ENCODE results near the gene IFNW1.

- TF ChIP-seq HMGXB4 (CRISPR knock-in tag; IDR thresholded peaks at IDR 0.05; ENCODE audit: borderline replicate concordance in 1 of 2, low read depth in 1 of 2) (no peak), ZSCAN29 (CRISPR knock-in tag; conservative IDR thresholded peaks at IDR 0.05) (no peak), NFAT5 (CRISPR knock-in tag; IDR thresholded peaks at IDR 0.05) (no peak), MXD1 (CRISPR knock-in tag; IDR thresholded peaks at IDR 0.05) (no peak), ELF4 (CRISPR knock-in tag; IDR thresholded peaks at IDR 0.05; ENCODE audit: borderline replicate concordance) (no peak), ZMAT5 (CRISPR knock-in tag; IDR thresholded peaks at IDR 0.05; ENCODE audit: borderline replicate concordance, low read depth) (no peak), POLR2A (IDR thresholded peaks at IDR 0.05; ENCODE audit: insufficient read depth in 1 of 2, low read depth in 2 of 2, low read length in 2 of 2) (no peak), BATF2 (CRISPR knock-in tag; IDR thresholded peaks at IDR 0.05) (no peak), ZNF557 (CRISPR knock-in tag; IDR thresholded peaks at IDR 0.05) (no peak), GMEB2 (CRISPR knock-in tag; IDR thresholded peaks at IDR 0.05; ENCODE audit: low read depth) (no peak), PATZ1 (CRISPR knock-in tag; IDR thresholded peaks at IDR 0.05) (no peak), ZNF891 (CRISPR knock-in tag; IDR thresholded peaks at IDR 0.05) (no peak), ZNF546 (CRISPR knock-in tag; conservative IDR thresholded peaks at IDR 0.05) (no peak)
Measured at GRCh38 chr9:21144603-21145002, 3.0 kb upstream of the IFNW1 start.

All from HepG2 (cell line).